GM21723 (cell line): ENCODE measurements around the gene NDRG2.
"Not testable (repeated sequence)": the region's sequence is repeated elsewhere in the genome, so short reads cannot be mapped to it uniquely, and the experiment has no call there.

Source experiments
- ATAC-seq: cut with Tn5 transposase; IDR thresholded peaks from one replicate; pipeline ENCODE4 v1.9.1; 2021; ENCODE audit warnings: mild to moderate bottlenecking, moderate library complexity; ENCODE audit not compliant: unreplicated experiment

Gene NDRG2

GRCh38 chr14:21056520-21057163 is 31.8 kb upstream of the NDRG2 start:
- ATAC-seq = no peak

- ATAC-seq = no peak
Observed at GRCh38 chr14:21055432-21056117, 30.7 kb upstream of the NDRG2 start.

GRCh38 chr14:21054768-21055145 is 29.9 kb upstream of the NDRG2 start:
- no peak for ATAC-seq

- no peak for ATAC-seq
Observed at GRCh38 chr14:21054123-21054767, 29.4 kb upstream of the NDRG2 start.

GRCh38 chr14:21053184-21054122 is 28.6 kb upstream of the NDRG2 start:
- ATAC-seq = no peak

GRCh38 chr14:21050597-21050996 is 25.7 kb upstream of the NDRG2 start:
- no peak for ATAC-seq

GRCh38 chr14:21049271-21049673 is 24.4 kb upstream of the NDRG2 start:
- no peak for ATAC-seq

GRCh38 chr14:21048638-21049037 is 23.8 kb upstream of the NDRG2 start:
- no peak for ATAC-seq

GRCh38 chr14:21047378-21047781 is 22.5 kb upstream of the NDRG2 start:
- ATAC-seq = no peak

GRCh38 chr14:21043974-21044618 is 19.2 kb upstream of the NDRG2 start:
- no peak for ATAC-seq

GRCh38 chr14:21043387-21043973 is 18.6 kb upstream of the NDRG2 start:
- no peak for ATAC-seq

GRCh38 chr14:21042918-21043317 is 18.1 kb upstream of the NDRG2 start:
- no peak for ATAC-seq

- no peak for ATAC-seq
Observed at GRCh38 chr14:21041676-21042433, 17.0 kb upstream of the NDRG2 start, which contains the start of gene RNASE7. Gene RNASE7 (plus strand): TSS chr14:21042362. CDS start chr14:21042993, 631 bp downstream.

GRCh38 chr14:21040941-21041340 is 16.1 kb upstream of the NDRG2 start:
- not testable (repeated sequence) for ATAC-seq

GRCh38 chr14:21040370-21040925 is 15.6 kb upstream of the NDRG2 start:
- no peak for ATAC-seq

- ATAC-seq = no peak
Observed at GRCh38 chr14:21039585-21040369, 14.9 kb upstream of the NDRG2 start.

- ATAC-seq = no peak
Observed at GRCh38 chr14:21038441-21039422, 13.9 kb upstream of the NDRG2 start.
